ENCODE results near the gene FBXW10. TPM values are rescaled to one million over a fixed set of nuclear protein-coding genes. Genes with fewer than 3 reads are reported as not detected.
"Not testable (repeated sequence)": the region's sequence is repeated elsewhere in the genome, so short reads cannot be mapped to it uniquely, and the experiment has no call there.

Gene FBXW10
- total RNA-seq, 1 donor from 2014 or later = 0.24 TPM

DNA sequence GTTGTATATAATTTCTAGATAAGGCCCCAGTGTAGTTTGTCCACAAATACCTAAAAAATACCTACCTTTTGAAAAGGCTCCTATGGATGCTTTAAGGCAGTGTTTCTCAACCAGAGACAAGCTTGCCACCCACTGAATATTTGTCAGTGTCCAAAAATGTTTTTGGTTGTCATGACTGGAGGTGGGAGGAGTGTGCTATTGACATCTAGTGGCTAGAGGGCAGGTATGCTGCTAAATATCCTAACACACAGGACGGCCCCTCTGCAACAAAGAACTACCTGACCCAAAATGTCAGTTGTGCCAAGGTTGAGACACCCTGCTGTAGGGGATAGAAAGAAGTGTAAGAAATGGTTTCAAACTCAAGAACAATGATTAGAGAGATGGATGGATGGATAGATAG, 47.5 kb downstream of the FBXW10 start:
- H3K9me3 Mint-ChIP-seq; H3K4me3 ChIP-seq; H3K27ac Mint-ChIP-seq; H3K36me3 ChIP-seq; H3K4me1 Mint-ChIP-seq; H3K4me2 ChIP-seq; H3K9me3 ChIP-seq (ENCODE audit: low read depth); H3K36me3 Mint-ChIP-seq; DNase-seq (ENCODE audit: low spot score); H2AFZ ChIP-seq (replicated peaks); H3K27ac ChIP-seq; H3K4me3 Mint-ChIP-seq; H3F3A ChIP-seq (ENCODE audit: low read depth); H3K9ac ChIP-seq; H3K27me3 Mint-ChIP-seq (ENCODE audit: insufficient read depth, low read depth); H3K27me3 ChIP-seq; H4K20me1 ChIP-seq (ENCODE audit: low read depth); H3K4me1 ChIP-seq: not testable (repeated sequence)
- peak; percentile 25 for TF ChIP-seq CTCF (IDR thresholded peaks at IDR 0.05)
- H3K79me2 ChIP-seq (ENCODE audit: low read depth) = peaks cover 27% of the 10 kb centered on the region

- H3K4me2 ChIP-seq; H3K27me3 ChIP-seq; H3K4me1 ChIP-seq; H3K27me3 Mint-ChIP-seq (ENCODE audit: insufficient read depth, low read depth); DNase-seq (ENCODE audit: low spot score); H3F3A ChIP-seq (ENCODE audit: low read depth); H3K4me1 Mint-ChIP-seq; H3K27ac Mint-ChIP-seq; H3K4me3 Mint-ChIP-seq; H3K4me3 ChIP-seq; H3K9me3 Mint-ChIP-seq; H2AFZ ChIP-seq (replicated peaks); H4K20me1 ChIP-seq (ENCODE audit: low read depth); H3K9ac ChIP-seq; H3K36me3 ChIP-seq; H3K9me3 ChIP-seq (ENCODE audit: low read depth): not testable (repeated sequence)
- Histone ChIP-seq H3K27ac (peak overlapping the region; percentile 23), H3K79me2 (ENCODE audit: low read depth) (peaks cover 13% of the 10 kb centered on the region)
- H3K36me3 Mint-ChIP-seq = peaks cover 10% of the 10 kb centered on the region
Observed at GRCh38 chr17:18794841-18795240, 51.0 kb downstream of the FBXW10 start.

DNA sequence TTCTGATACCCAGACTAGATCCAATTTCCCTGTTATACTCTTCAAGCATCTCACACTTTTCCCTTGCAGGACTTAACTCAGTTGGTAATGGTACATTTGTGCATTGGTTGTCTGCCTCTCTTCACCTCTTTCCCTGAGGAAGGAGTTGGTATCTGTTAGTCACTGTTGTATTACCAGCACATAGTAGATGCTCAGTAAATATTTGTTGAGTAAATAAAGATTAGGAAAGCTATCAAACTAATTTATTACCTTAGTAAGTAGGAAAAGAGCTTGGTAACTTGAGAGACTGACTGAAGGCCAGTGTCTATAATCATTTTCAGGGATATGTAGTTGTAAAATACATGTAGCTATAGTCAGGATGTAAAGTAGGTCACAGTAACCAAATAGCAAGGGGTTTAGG, 53.0 kb downstream of the FBXW10 start:
- H3K27me3 ChIP-seq; H3K4me3 Mint-ChIP-seq; H3K4me2 ChIP-seq; H4K20me1 ChIP-seq (ENCODE audit: low read depth); H3F3A ChIP-seq (ENCODE audit: low read depth); H3K4me3 ChIP-seq; H2AFZ ChIP-seq (replicated peaks); H3K27ac ChIP-seq; H3K9ac ChIP-seq; H3K9me3 Mint-ChIP-seq; DNase-seq (ENCODE audit: low spot score); H3K4me1 Mint-ChIP-seq; H3K4me1 ChIP-seq; H3K9me3 ChIP-seq (ENCODE audit: low read depth); H3K36me3 ChIP-seq; H3K27me3 Mint-ChIP-seq (ENCODE audit: insufficient read depth, low read depth); H3K27ac Mint-ChIP-seq: not testable (repeated sequence)
- peaks cover 13% of the 10 kb centered on the region for H3K79me2 ChIP-seq (ENCODE audit: low read depth)
- peaks cover 12% of the 10 kb centered on the region for H3K36me3 Mint-ChIP-seq

DNA sequence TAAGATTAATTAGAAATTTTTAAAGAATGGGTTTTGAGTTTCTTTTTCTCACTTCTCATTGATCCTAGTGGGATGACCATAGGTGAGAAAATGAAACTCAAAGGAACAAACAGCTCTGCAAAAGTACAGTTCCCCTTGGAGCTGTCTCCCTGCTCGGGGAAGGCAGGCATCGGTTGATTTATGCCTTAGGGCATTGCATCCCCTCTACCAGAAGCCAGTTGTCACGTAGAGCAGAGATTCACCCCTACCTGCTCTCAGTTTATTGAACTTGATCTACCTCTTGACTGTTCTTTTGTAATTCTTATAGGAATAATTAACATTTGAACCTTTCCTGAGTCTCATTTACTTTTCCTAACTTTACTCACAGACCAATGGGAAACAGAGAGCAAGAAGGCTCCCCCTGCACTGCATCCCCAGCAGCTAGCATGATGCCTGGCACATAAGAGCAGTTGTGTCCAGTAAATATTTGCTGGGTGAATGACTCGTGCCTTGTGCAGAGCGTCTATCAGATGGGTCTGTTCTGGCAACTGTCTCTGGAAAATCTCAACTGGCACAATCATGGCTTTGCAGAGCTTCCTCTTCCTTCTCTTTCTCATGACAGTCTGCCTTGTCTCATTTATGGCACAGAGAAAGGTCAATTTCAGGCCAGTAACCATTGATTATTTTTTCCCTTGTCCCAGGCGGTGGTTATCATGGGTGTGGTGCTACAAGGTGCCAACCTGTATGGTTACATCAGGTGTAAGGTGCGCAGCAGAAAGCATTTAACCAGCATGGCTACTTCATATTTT, 59.8 kb downstream of the FBXW10 start:
- not testable (repeated sequence) for H3K27ac Mint-ChIP-seq; H3K9me3 Mint-ChIP-seq; H3K4me1 Mint-ChIP-seq; H2AFZ ChIP-seq (replicated peaks); H3K4me3 ChIP-seq; DNase-seq (ENCODE audit: low spot score); H3K79me2 ChIP-seq (ENCODE audit: low read depth); H3K36me3 ChIP-seq; H3K4me2 ChIP-seq; H3K9me3 ChIP-seq (ENCODE audit: low read depth); H3K4me3 Mint-ChIP-seq; H3K27ac ChIP-seq; H3F3A ChIP-seq (ENCODE audit: low read depth); H3K9ac ChIP-seq; H4K20me1 ChIP-seq (ENCODE audit: low read depth); H3K4me1 ChIP-seq; H3K27me3 ChIP-seq; H3K27me3 Mint-ChIP-seq (ENCODE audit: insufficient read depth, low read depth)
- H3K36me3 Mint-ChIP-seq = peaks cover 10% of the 10 kb centered on the region

DNA sequence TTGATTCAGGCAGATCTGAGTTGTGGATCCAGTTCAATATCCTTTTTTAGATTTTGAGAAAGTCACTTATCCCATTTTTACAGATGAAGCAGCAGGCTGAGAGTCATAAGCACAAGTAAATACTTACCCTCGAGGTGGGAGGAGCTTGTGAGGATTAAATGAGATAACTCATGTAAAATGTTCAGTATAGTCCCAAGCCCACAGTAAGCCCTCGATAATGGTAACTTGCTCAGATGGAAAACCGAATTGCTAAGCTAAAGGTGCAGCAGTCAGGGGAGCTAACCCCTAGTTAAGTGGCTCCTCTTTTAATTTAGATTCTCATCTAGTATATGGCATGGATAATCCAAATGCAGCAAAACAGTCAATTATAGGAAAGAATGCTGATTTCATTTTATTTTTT, 72.1 kb downstream of the FBXW10 start:
- H3K4me3 ChIP-seq; H3K9me3 ChIP-seq (ENCODE audit: low read depth); H3K79me2 ChIP-seq (ENCODE audit: low read depth); H3K27ac ChIP-seq; H3K27me3 Mint-ChIP-seq (ENCODE audit: insufficient read depth, low read depth); H3K36me3 ChIP-seq; H3F3A ChIP-seq (ENCODE audit: low read depth); H3K4me2 ChIP-seq; H3K9me3 Mint-ChIP-seq; H3K4me3 Mint-ChIP-seq; H3K27ac Mint-ChIP-seq; H4K20me1 ChIP-seq (ENCODE audit: low read depth); H3K4me1 ChIP-seq; H2AFZ ChIP-seq (replicated peaks); DNase-seq (ENCODE audit: low spot score); H3K36me3 Mint-ChIP-seq; H3K27me3 ChIP-seq; H3K9ac ChIP-seq; H3K4me1 Mint-ChIP-seq: not testable (repeated sequence)

Data from neural progenitor cell (in vitro differentiated cells).